Melanocyte of skin (primary cell): ENCODE measurements around the gene SERPINB4. TPM values are rescaled to one million over a fixed set of nuclear protein-coding genes. Genes with fewer than 3 reads are reported as not detected.

ENCODE experiments used
- total RNA-seq, 2 donors: library from RNA; depleted of rRNA; stranded (reverse); fragments of >200 nt; gene quantifications; 2 replicates each; pipeline ENCODE4 v1.2.3, GENCODE V29; 2012

SERPINB4 gene
- total RNA-seq: not detected

DNA sequence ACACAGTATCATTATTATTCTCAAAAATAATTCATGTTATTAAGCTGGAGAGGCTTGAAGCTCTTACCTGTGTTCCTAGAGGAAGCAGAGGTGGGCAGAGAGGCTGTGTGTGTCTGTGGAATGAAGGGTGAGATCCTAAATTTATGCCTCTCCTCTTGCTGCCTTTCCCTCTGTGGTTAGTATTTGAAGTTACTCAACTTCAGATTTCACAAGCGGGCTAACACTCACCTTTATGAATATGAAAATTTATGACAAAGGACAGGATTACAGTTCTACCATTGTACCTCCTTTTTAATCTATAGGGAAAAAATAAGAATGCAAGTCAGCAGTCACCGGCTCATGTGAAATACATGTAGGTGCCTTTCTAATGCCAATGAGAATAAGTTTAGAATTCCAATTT is at the start of gene SERPINB4:
Gene SERPINB4 (minus strand): TSS at position 115 of the 400 bp plus-strand sequence. CDS start 679 bp downstream, outside the sequence.

DNA sequence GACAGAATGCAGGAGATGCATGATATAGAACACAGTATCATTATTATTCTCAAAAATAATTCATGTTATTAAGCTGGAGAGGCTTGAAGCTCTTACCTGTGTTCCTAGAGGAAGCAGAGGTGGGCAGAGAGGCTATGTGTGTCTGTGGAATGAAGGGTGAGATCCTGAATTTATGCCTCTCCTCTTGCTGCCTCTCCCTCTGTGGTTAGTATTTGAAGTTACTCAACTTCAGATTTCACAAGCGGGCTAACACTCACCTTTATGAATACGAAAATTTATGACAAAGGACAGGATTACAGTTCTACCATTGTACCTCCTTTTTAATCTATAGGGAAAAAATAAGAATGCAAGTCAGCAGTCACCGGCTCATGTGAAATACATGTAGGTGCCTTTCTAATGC is 17.7 kb upstream of the SERPINB4 start, which contains the start of gene SERPINB3:
Gene SERPINB3 (minus strand): TSS at position 144 of the 400 bp plus-strand sequence. CDS start 677 bp downstream, outside the sequence.

Other genes starting within 250 kb of the SERPINB4 start
- gene VPS4B, start 221.8 kb downstream of the SERPINB4 start, total RNA-seq: 10 to 100 TPM; 42.0 to 45.6 TPM
- under 1 TPM in 1 of 2 donors, not detected in 1; under 0.01 TPM for gene SERPINB5, start 167.3 kb downstream of the SERPINB4 start, total RNA-seq
- not detected for gene SERPINB12, start 101.9 kb downstream of the SERPINB4 start, total RNA-seq
- under 1 TPM in 1 of 2 donors, not detected in 1; under 0.01 TPM for gene SERPINB13, start 56.9 kb downstream of the SERPINB4 start, total RNA-seq
- not detected for gene SERPINB3, start 17.6 kb upstream of the SERPINB4 start, total RNA-seq
- gene SERPINB11, start 58.7 kb upstream of the SERPINB4 start, total RNA-seq: not detected
- gene SERPINB7, start 131.2 kb upstream of the SERPINB4 start, total RNA-seq: not detected
- gene SERPINB2, start 243.4 kb upstream of the SERPINB4 start, total RNA-seq: 1 to 10 TPM; 2.4 to 6.7 TPM